ENCODE results near the gene PRR19. TPM values are rescaled to one million over a fixed set of nuclear protein-coding genes. Genes with fewer than 3 reads are reported as not detected.

The PRR19 gene
- total RNA-seq, 2 donors from 2014 or later, result 1.4 to 2.7 TPM

DNA sequence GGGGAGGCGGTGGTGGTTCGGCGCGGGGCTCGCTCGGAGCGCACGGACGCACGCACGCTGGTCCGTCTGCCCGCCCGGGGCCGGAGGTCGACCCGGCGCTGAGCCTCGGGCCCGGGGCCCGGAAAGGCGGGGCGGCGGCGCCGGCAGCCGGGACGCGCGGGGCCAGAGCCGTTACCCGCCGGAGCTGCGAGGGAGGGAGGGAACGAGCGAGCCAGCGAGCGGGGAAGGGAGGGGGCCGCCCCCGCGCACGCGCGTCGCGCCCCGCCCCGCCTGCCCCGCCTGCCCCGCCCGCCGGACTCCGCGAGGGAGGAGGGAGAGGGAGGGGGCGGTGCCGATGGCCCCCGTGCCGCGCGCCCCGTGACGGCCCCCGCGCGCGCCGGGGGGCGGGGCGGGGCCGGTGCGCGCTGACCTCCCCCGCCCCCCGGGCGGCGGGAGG lies 17.8 kb upstream of the PRR19 start:
- 0% methylated on average over 3 to 63 of the region's 76 CpGs for WGBS, 2 experiments (ENCODE audit: insufficient coverage in 1 of 2, insufficient read length in 1 of 2)
- no peak overlapping the region for H3K27ac ChIP-seq (ENCODE audit: low read depth, low read length)
- H3K9ac ChIP-seq (ENCODE audit: extremely low read depth, low read length, poor library complexity, severe bottlenecking), result no peak overlapping the region
- H3K36me3 ChIP-seq (ENCODE audit: control insufficient read depth, insufficient read depth, low read length), result peaks cover 22% of the 10 kb centered on the region
- no peak overlapping the region for H3K4me3 ChIP-seq (ENCODE audit: low read length)
- DNase-seq, result no peak
- peaks cover 10% of the 10 kb centered on the region for H3K36me3 Mint-ChIP-seq (ENCODE audit: low read depth)
- no peak overlapping the region for H3K4me3 Mint-ChIP-seq
- H3K4me1 Mint-ChIP-seq, result peaks cover 32% of the 10 kb centered on the region
- H3K4me1 ChIP-seq (ENCODE audit: control insufficient read depth, insufficient read depth, low read length), result peaks cover 14% of the 10 kb centered on the region
- no peak overlapping the region for H3K27ac Mint-ChIP-seq
- no peaks in the 10 kb centered on the region for H3K9me3 ChIP-seq (ENCODE audit: control insufficient read depth, low read length)
- H3K27me3 Mint-ChIP-seq (ENCODE audit: insufficient read depth), result no peaks in the 10 kb centered on the region
- H3K27me3 ChIP-seq (ENCODE audit: control insufficient read depth, insufficient read depth, low read length, poor library complexity, severe bottlenecking), result no peaks in the 10 kb centered on the region
- H3K9me3 Mint-ChIP-seq, result no peaks in the 10 kb centered on the region
- TF ChIP-seq CTCF (conservative IDR thresholded peaks at IDR 0.05), result no peak

- Histone ChIP-seq H3K27me3 (ENCODE audit: control insufficient read depth, insufficient read depth, low read length, poor library complexity, severe bottlenecking) (no peaks in the 10 kb centered on the region), H3K4me1 (ENCODE audit: control insufficient read depth, insufficient read depth, low read length) (peaks cover 10% of the 10 kb centered on the region), H3K27ac (ENCODE audit: low read depth, low read length) (no peak overlapping the region), H3K9ac (ENCODE audit: extremely low read depth, low read length, poor library complexity, severe bottlenecking) (peak overlapping the region; percentile 25), H3K9me3 (ENCODE audit: control insufficient read depth, low read length) (no peaks in the 10 kb centered on the region), H3K4me3 (ENCODE audit: low read length) (peak overlapping the region; percentile 89), H3K36me3 (ENCODE audit: control insufficient read depth, insufficient read depth, low read length) (peaks cover 29% of the 10 kb centered on the region)
- H3K4me1 Mint-ChIP-seq, result peaks cover 25% of the 10 kb centered on the region
- H3K9me3 Mint-ChIP-seq, result no peaks in the 10 kb centered on the region
- DNase-seq, result peak; percentile 69
- peak overlapping the region; percentile 85 for H3K27ac Mint-ChIP-seq
- no peak for TF ChIP-seq CTCF (conservative IDR thresholded peaks at IDR 0.05)
- H3K4me3 Mint-ChIP-seq, result peak overlapping the region; percentile 80
- WGBS, 2 experiments (ENCODE audit: insufficient coverage in 1 of 2, insufficient read length in 1 of 2), result 4 to 6% methylated on average over 8 to 41 of the region's 41 CpGs
- no peaks in the 10 kb centered on the region for H3K27me3 Mint-ChIP-seq (ENCODE audit: insufficient read depth)
- H3K36me3 Mint-ChIP-seq (ENCODE audit: low read depth), result peaks cover 17% of the 10 kb centered on the region
Observed at GRCh38 chr19:42284591-42285341, 17.2 kb upstream of the PRR19 start.

- Mint-ChIP-seq H3K9me3 (no peaks in the 10 kb centered on the region), H3K36me3 (ENCODE audit: low read depth) (peaks cover 19% of the 10 kb centered on the region), H3K27me3 (ENCODE audit: insufficient read depth) (no peaks in the 10 kb centered on the region), H3K4me1 (peaks cover 25% of the 10 kb centered on the region), H3K4me3 (peak overlapping the region; percentile 80), H3K27ac (no peak overlapping the region)
- H3K4me1 ChIP-seq (ENCODE audit: control insufficient read depth, insufficient read depth, low read length), result peaks cover 10% of the 10 kb centered on the region
- H3K27ac ChIP-seq (ENCODE audit: low read depth, low read length), result no peak overlapping the region
- WGBS, 2 experiments (ENCODE audit: insufficient coverage in 1 of 2, insufficient read length in 1 of 2), result 82 to 86% methylated on average over 1 to 5 of the region's 5 CpGs
- peaks cover 36% of the 10 kb centered on the region for H3K36me3 ChIP-seq (ENCODE audit: control insufficient read depth, insufficient read depth, low read length)
- H3K4me3 ChIP-seq (ENCODE audit: low read length), result peak overlapping the region; percentile 89
- DNase-seq, result no peak
- H3K9ac ChIP-seq (ENCODE audit: extremely low read depth, low read length, poor library complexity, severe bottlenecking), result no peak overlapping the region
- peak; percentile 36 for TF ChIP-seq CTCF (conservative IDR thresholded peaks at IDR 0.05)
- H3K9me3 ChIP-seq (ENCODE audit: control insufficient read depth, low read length), result no peaks in the 10 kb centered on the region
- H3K27me3 ChIP-seq (ENCODE audit: control insufficient read depth, insufficient read depth, low read length, poor library complexity, severe bottlenecking), result no peaks in the 10 kb centered on the region
Observed at GRCh38 chr19:42285541-42285941, 16.4 kb upstream of the PRR19 start.

Data from endodermal cell (in vitro differentiated cells).